ENCODE measurements around the gene GBP3. TPM values are rescaled to one million over a fixed set of nuclear protein-coding genes. Genes with fewer than 3 reads are reported as not detected.

GBP3 gene
- total and polyA plus RNA-seq, 2 of the 8 experiments (the other 6 are each of a cell fraction or from before 2014, with no cell fraction given) = not detected

- H3K9ac ChIP-seq (replicated peaks in 1 of 4; ENCODE audit: extremely low read depth in 1 of 4, low read depth in 3 of 4, low read length in 3 of 4) = no peak overlapping the region
- H3K9me3 ChIP-seq (ENCODE audit: insufficient read depth in 2 of 2, low read depth in 1 of 2, low read length in 1 of 2) = peaks cover 7 to 10% of the 10 kb centered on the region in 2 experiments; a peak in 3 of 4 replicates
- no peak overlapping the region for H4K8ac ChIP-seq (ENCODE audit: extremely low read depth, insufficient read depth, low read length)
- H2AK5ac ChIP-seq (ENCODE audit: low read depth, low read length) = no peak overlapping the region
- no peak overlapping the region for H2BK15ac ChIP-seq (ENCODE audit: low read length)
- H3K18ac ChIP-seq (ENCODE audit: extremely low read depth, low read length) = no peak overlapping the region
- no peak overlapping the region for H3K14ac ChIP-seq (ENCODE audit: insufficient read length)
- no peak overlapping the region for H2BK120ac ChIP-seq (replicated peaks; ENCODE audit: low read depth, low read length)
- H3K4ac ChIP-seq (replicated peaks; ENCODE audit: insufficient read length, low read depth, low read length) = no peak overlapping the region
- no peak overlapping the region for H3K27ac ChIP-seq (ENCODE audit: low read depth, low read length)
- H4K5ac ChIP-seq (ENCODE audit: insufficient read length, low read depth, low read length) = no peak overlapping the region
- no peak overlapping the region for H2AFZ ChIP-seq (ENCODE audit: low read length)
- no peak overlapping the region for H3K56ac ChIP-seq (replicated peaks; ENCODE audit: insufficient read length, low read depth, low read length)
- H3K36me3 ChIP-seq (ENCODE audit: control insufficient read depth in 2 of 4, insufficient read depth in 4 of 4, low read length in 3 of 4) = no peaks in the 10 kb centered on the region
- FAIRE-seq (no peak), DNase-seq (ENCODE audit: low read depth in 1 of 2, low spot score in 2 of 2) (no peak)
- no peak overlapping the region for H3K4me2 ChIP-seq (ENCODE audit: insufficient read depth in 1 of 2, low read depth in 2 of 2, low read length in 2 of 2)
- no peaks in the 10 kb centered on the region for H3K4me1 ChIP-seq (replicated peaks in 1 of 4; ENCODE audit: control insufficient read depth in 3 of 4, insufficient read depth in 4 of 4, low read length in 3 of 4)
- 86% methylated on average over 1 of the region's 1 CpG; no CpG with 5 or more reads in 1 of the 2 experiments for WGBS, 2 experiments (ENCODE audit: extremely low coverage in 1 of 2, insufficient coverage in 1 of 2, insufficient read length in 1 of 2, insufficient replicate concordance in 2 of 2, low coverage in 1 of 2, low lambda C conversion rate in 2 of 2, missing lambda C conversion rate in 1 of 2)
- ChIA-PET CTCF (ENCODE audit: partially characterized antibody) (no interaction called here), POLR2A (ENCODE audit: partially characterized antibody) (no interaction called here)
- H3K23ac ChIP-seq (ENCODE audit: insufficient read length) = no peak overlapping the region
- H3K4me3 ChIP-seq (ENCODE audit: extremely low read depth in 1 of 4, insufficient read depth in 2 of 4, low read depth in 3 of 4, low read length in 4 of 4) = no peak overlapping the region
- H4K91ac ChIP-seq (replicated peaks; ENCODE audit: insufficient read length, low read length) = no peak overlapping the region
- no peak for TF ChIP-seq BACH1 (IDR thresholded peaks at IDR 0.05; ENCODE audit: low read length)
- TF ChIP-seq SP1 (IDR thresholded peaks at IDR 0.05; ENCODE audit: low read depth, low read length) = no peak
- TF ChIP-seq TEAD4 (IDR thresholded peaks at IDR 0.05; ENCODE audit: low read depth, low read length) = no peak
- TF ChIP-seq HDAC2 (IDR thresholded peaks at IDR 0.05; ENCODE audit: borderline replicate concordance in 1 of 2, low read depth in 2 of 2, low read length in 2 of 2) = no peak
- TF ChIP-seq ASH2L (IDR thresholded peaks at IDR 0.05; ENCODE audit: low read length) = no peak
- TF ChIP-seq EP300 (IDR thresholded peaks at IDR 0.05; ENCODE audit: borderline replicate concordance in 1 of 2, low read depth in 2 of 2, low read length in 2 of 2) = no peak
- TF ChIP-seq, protein P1, sequence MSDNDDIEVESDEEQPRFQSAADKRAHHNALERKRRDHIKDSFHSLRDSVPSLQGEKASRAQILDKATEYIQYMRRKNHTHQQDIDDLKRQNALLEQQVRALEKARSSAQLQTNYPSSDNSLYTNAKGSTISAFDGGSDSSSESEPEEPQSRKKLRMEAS (IDR thresholded peaks at IDR 0.05) = no peak
- TF ChIP-seq SP4 (IDR thresholded peaks at IDR 0.05; ENCODE audit: low read length) = no peak
- TF ChIP-seq KDM4A (IDR thresholded peaks at IDR 0.05; ENCODE audit: low read depth, low read length, severe bottlenecking) = no peak
- no peak for TF ChIP-seq FOSL1 (IDR thresholded peaks at IDR 0.05; ENCODE audit: insufficient read depth, low read depth, low read length)
- TF ChIP-seq CEBPB (IDR thresholded peaks at IDR 0.05; ENCODE audit: low read depth, low read length) = no peak
- no peak for TF ChIP-seq ATF2 (IDR thresholded peaks at IDR 0.05; ENCODE audit: low read length)
- TF ChIP-seq BCL11A (IDR thresholded peaks at IDR 0.05; ENCODE audit: low read depth in 2 of 2, low read length in 2 of 2) = no peak
- no peaks in the 10 kb centered on the region for H3K79me2 ChIP-seq (ENCODE audit: control insufficient read depth in 1 of 2, insufficient read depth in 2 of 2, low read length in 2 of 2)
- no peaks in the 10 kb centered on the region for H3K27me3 ChIP-seq (replicated peaks in 1 of 4; ENCODE audit: control insufficient read depth in 3 of 4, extremely low read depth in 1 of 4, insufficient read depth in 3 of 4, low read length in 3 of 4)
- no peaks in the 10 kb centered on the region for H3K79me1 ChIP-seq (ENCODE audit: low read depth, low read length)
- no peak overlapping the region for H2BK12ac ChIP-seq (ENCODE audit: low read depth, low read length)
- H4K20me1 ChIP-seq (replicated peaks in 1 of 2; ENCODE audit: control insufficient read depth in 1 of 2, insufficient read depth in 2 of 2, low read length in 2 of 2) = no peaks in the 10 kb centered on the region
- no peak overlapping the region for H2BK5ac ChIP-seq (ENCODE audit: low read depth, low read length)
- no peak overlapping the region for H2BK20ac ChIP-seq (ENCODE audit: low read length)
- H3K23me2 ChIP-seq (ENCODE audit: low read depth, low read length) = 0 out of 2 replicates have a peak, but pooled peaks cover 3% of the 10 kb centered on the region
These were observed 14.5 kb upstream of the GBP3 start for GRCh38 chr1:89037186-89037585.
